ENCODE data around the gene VEGFA.

VEGFA gene

GRCh38 chr6:43833223-43833995 is 63.4 kb downstream of the VEGFA start:
- no peak for DNase-seq (ENCODE audit: low read depth, low spot score)
- Histone ChIP-seq H3K9me3 (ENCODE audit: low read depth, low read length) (no peaks in the 10 kb centered on the region), H3K27ac (no peak overlapping the region), H3K36me3 (ENCODE audit: insufficient read depth, low read length) (no peaks in the 10 kb centered on the region), H3K4me3 (no peak overlapping the region), H3K9ac (ENCODE audit: insufficient read length) (no peak overlapping the region)
- no peak for TF ChIP-seq EZH2 (IDR thresholded peaks at IDR 0.05)
- no peak for TF ChIP-seq POLR2AphosphoS5 (IDR thresholded peaks at IDR 0.05; ENCODE audit: borderline replicate concordance, low read depth, low read length)
- TF ChIP-seq FOXP2 (optimal IDR thresholded peaks at IDR 0.05; ENCODE audit: control extremely low read depth, extremely low read length, insufficient read depth), result no peak

- Histone ChIP-seq H3K9ac (ENCODE audit: insufficient read length) (no peak overlapping the region), H3K4me3 (no peak overlapping the region), H3K27ac (no peak overlapping the region), H3K36me3 (ENCODE audit: insufficient read depth, low read length) (no peaks in the 10 kb centered on the region), H3K9me3 (ENCODE audit: low read depth, low read length) (no peaks in the 10 kb centered on the region)
- no peak for TF ChIP-seq POLR2AphosphoS5 (IDR thresholded peaks at IDR 0.05; ENCODE audit: borderline replicate concordance, low read depth, low read length)
- no peak for TF ChIP-seq FOXP2 (optimal IDR thresholded peaks at IDR 0.05; ENCODE audit: control extremely low read depth, extremely low read length, insufficient read depth)
- no peak for TF ChIP-seq EZH2 (IDR thresholded peaks at IDR 0.05)
- no peak for DNase-seq (ENCODE audit: low read depth, low spot score)
Observed at GRCh38 chr6:43833996-43834390, 64.0 kb downstream of the VEGFA start.

DNA sequence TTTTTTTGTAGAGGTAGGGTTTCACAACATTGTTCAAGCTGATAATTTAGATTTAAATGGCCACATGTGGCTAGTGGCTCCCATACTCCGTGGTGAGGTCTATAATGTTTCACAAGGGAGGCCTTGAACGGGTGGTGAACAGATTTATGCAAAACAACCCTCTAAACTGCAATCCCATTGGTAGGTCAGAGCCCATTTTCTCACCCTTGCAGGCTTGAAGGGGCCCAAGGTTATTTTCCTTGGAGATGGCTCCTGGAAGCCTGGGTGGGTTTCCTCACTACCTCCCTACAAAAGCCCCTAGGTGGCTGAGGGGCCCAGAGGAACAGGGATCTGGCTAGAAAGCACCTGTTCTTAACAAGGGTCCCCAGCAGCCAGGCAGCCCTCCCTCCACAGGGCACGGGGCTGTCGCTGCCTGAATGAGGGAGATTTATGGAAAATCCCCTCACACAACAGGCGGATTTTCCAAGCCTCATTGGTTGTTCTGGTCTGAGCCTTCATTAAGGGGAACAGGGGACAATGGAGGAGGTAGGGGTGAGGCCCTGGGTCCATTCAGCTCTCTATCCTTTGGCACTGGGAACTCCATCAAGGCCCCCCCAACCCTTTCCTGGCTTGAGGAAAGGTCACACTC is 64.6 kb downstream of the VEGFA start:
- no peaks in the 10 kb centered on the region for H3K9me3 ChIP-seq (ENCODE audit: low read depth, low read length)
- no peak overlapping the region for H3K4me3 ChIP-seq
- TF ChIP-seq EZH2 (IDR thresholded peaks at IDR 0.05) (no peak), FOXP2 (optimal IDR thresholded peaks at IDR 0.05; ENCODE audit: control extremely low read depth, extremely low read length, insufficient read depth) (no peak), POLR2AphosphoS5 (IDR thresholded peaks at IDR 0.05; ENCODE audit: borderline replicate concordance, low read depth, low read length) (no peak)
- no peak overlapping the region for H3K27ac ChIP-seq
- DNase-seq (ENCODE audit: low read depth, low spot score), result no peak
- H3K36me3 ChIP-seq (ENCODE audit: insufficient read depth, low read length), result no peaks in the 10 kb centered on the region
- no peak overlapping the region for H3K9ac ChIP-seq (ENCODE audit: insufficient read length)

- TF ChIP-seq EZH2 (IDR thresholded peaks at IDR 0.05), result no peak
- no peak for TF ChIP-seq FOXP2 (optimal IDR thresholded peaks at IDR 0.05; ENCODE audit: control extremely low read depth, extremely low read length, insufficient read depth)
- TF ChIP-seq POLR2AphosphoS5 (IDR thresholded peaks at IDR 0.05; ENCODE audit: borderline replicate concordance, low read depth, low read length), result no peak
- Histone ChIP-seq H3K27ac (no peak overlapping the region), H3K36me3 (ENCODE audit: insufficient read depth, low read length) (no peaks in the 10 kb centered on the region), H3K9ac (ENCODE audit: insufficient read length) (no peak overlapping the region), H3K9me3 (ENCODE audit: low read depth, low read length) (no peaks in the 10 kb centered on the region), H3K4me3 (no peak overlapping the region)
- no peak for DNase-seq (ENCODE audit: low read depth, low spot score)
Observed at GRCh38 chr6:43835872-43836419, 65.9 kb downstream of the VEGFA start.

Measured in SK-N-MC (cell line).